Lung microvascular endothelial cell (primary cell): Measurements from ENCODE around the gene CARF. TPM values are rescaled to one million over a fixed set of nuclear protein-coding genes. Genes with fewer than 3 reads are reported as not detected.
A peak's percentile ranks its signal among the peaks of the same experiment; 100 is the strongest.
"Not testable (repeated sequence)": the region's sequence is repeated elsewhere in the genome, so short reads cannot be mapped to it uniquely, and the experiment has no call there.

Source experiments
- DNase-seq, 2 donors: peaks; one replicate each; pipeline versions ENCODE4 v3.0.0 to v3.0.0-alpha.2; 2010; ENCODE audit warnings: low read depth in 2 of 2
- total RNA-seq: library from RNA; depleted of rRNA; stranded (reverse); fragments of >200 nt; gene quantifications from 2 replicates; pipeline ENCODE4 v1.2.1, GENCODE V29; 2014

The CARF gene, protein sequence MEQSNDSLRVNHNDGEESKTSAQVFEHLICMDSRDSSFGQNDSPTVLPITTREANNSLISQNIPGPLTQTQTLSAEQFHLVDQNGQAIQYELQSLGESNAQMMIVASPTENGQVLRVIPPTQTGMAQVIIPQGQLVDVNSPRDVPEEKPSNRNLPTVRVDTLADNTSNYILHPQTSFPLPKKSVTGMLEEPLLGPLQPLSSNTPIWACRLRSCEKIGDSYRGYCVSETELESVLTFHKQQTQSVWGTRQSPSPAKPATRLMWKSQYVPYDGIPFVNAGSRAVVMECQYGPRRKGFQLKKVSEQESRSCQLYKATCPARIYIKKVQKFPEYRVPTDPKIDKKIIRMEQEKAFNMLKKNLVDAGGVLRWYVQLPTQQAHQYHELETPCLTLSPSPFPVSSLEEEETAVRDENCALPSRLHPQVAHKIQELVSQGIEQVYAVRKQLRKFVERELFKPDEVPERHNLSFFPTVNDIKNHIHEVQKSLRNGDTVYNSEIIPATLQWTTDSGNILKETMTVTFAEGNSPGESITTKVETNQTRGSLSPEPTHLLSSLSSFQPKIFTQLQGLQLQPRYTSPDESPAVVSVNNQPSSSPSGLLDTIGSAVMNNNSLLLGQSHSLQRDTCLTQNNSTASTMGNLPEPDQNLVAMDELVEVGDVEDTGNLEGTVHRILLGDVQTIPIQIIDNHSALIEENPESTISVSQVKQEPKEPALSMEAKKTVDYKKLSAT
- 2.2 and 3.8 TPM in 2 replicates for total RNA-seq

DNA sequence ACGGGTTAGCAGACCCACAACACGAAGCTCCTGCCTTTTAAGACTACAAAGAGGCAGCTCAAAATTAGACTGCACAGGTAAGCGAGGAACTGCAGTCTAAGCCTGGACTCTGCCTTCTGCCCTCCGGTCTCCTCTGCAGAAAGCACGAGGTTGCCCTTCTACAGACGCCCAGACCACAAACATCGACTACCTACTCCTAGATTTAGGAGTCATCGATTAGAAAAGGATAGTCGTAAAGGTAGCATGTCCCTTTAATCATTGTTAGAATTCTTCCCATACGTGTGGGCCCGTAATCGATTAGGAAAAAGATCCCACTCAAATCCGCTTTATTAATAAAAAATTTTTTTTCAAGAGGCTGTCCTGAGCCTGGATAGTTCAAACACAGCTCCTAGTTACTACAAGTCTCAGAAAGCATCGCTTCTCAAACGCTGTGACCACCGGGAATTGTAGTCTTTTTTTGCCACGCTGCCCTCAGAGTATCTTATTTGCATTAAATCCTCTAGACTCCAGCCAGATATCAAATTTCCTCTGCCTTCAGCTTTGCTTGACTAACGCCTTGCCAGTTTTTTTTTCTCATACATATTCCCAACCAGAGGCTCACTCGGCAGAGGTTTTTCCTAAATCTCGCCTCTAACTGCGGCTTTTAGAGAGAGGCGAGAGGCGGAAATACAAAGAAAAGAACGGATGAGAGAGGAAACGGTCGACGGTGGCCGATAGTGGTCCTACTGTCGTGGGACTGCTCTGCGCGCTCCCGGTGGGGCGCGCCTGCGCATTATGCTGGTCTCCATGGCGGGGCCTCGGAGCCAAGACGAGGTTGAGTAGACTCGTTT is at the start of gene CARF, which contains the start of gene WDR12:
Gene CARF, plus strand, starts transcription at position 764 of the 830 bp plus-strand sequence. CDS start 29,628 bp downstream, outside the sequence.
Gene WDR12, minus strand, starts transcription at position 162 of the 830 bp plus-strand sequence. CDS start 197 bp downstream, outside the sequence.
- peak; percentile 95 for DNase-seq

DNA sequence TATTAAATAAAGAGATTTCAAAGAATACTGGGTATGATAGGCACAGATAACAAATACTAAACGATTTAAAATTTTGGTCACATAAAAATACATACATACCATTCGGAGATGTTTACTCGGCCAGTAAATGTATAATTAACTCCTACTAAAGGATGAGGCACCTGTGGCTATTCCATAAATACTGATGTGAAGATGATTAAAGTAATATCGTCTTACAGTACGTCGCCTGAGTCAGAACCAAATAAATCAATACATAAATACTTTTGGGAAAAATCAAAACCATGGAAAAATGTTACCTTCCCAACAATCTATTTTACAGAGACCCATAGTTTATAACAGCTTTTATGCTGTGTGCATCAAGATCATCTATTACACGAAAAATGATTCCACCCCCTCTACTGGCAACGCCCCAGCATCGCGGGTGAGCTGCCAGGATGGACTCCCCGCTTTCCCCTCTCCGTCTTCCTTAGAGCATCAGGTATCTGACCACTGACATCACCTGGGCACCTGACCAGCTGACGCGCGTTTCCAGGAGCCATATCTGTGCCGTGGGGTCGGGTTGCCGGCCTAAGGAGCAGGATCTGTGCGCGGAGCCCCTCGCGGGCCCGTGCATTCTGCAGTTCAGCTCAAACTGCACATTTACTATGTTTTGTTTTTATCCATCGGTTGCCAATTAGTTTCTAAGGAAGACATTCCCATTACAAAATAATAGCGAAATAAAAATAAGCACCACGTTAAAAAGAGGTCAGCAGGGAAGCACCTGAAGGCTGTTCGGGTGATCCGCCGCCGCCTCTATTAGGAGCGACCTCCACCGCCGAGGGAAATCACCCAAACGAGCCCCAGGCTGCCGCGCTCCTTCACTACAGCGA is 41.4 kb upstream of the CARF start:
- peak; percentile 60 to 70 for DNase-seq

DNA sequence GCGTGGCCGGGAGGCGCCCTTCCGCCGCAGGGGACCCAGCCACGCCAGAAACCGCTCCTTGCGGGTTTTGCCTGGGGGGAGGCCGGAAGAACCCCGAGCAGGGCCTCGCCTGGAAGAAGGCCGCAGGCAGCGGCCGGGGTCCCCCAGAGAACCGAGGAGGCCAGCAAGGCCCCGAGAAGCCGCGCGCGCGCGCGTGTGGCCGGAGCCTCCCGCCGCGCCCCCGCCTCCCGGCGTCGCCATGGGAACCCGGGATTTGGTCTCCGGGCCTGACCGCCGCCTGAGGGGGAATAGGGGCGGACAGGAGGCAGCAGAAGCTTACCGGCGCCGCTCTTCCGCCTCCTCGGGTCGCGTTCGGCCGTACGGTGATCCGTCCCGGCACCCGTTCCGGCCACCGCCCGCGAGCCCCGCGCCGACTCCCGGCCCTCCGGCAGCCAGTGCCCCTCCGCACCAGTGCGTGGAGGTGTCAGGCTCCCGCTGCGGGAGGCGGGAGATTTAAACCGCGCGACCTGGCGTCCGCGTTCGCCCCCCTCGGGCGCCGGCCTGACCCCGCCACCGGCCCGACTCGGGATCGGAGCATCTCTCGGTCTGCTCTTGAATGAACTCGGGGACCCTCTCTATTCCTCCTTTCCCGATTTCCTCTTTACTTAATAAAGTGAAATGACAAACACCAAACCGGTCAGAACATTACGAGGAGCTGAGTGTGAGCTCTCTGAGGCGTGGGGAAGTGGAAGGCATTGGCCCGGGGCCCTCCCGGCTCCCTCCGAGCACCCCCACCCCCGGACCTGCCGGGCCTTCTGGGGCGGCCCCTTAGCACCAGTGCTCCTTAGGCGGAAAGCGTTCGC is 40.6 kb upstream of the CARF start, which contains the start of gene ICA1L:
Gene ICA1L, minus strand, starts transcription at position 467 of the 842 bp plus-strand sequence. CDS start 42,757 bp downstream, outside the sequence.
- peak; percentile 54 to 55 for DNase-seq

DNA sequence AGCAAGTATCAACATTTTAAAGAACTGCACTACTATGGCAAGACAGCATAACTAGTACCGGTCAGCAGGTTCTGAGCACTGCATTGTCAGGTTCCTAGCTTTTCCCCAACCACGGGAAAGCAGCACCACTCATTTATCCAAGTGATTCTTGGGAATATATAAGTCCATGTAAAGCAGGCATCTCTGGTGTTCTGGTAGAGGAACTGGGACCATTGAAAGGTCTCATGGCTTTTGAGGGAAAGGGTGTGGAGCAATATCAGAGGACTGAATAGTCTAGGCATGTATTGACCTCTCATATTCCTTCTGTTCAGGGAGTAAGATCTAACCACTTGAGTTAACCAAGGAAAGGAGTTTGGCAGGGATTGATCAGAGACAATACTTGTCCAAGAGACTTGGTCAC is 34.4 kb upstream of the CARF start:
- no peak for DNase-seq

DNA sequence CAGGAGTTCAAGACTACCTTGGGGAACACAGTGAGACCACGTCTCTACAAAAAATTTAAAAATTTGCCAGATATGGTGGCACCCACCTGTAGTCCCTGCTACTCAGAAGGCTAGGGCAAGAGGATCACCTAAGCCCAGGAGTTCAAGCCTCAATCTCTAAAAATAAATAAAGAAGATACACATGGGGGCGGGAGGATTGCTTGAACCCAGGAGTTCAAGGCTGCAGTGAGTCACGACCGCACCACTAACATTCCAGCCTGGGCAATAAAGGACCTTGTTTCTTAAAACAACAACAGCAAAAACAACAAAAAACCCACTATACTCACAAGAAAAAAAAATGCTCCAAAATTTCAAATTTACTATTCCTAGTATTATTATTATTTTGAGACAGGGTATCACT is 30.5 kb upstream of the CARF start:
- DNase-seq: no peak

DNA sequence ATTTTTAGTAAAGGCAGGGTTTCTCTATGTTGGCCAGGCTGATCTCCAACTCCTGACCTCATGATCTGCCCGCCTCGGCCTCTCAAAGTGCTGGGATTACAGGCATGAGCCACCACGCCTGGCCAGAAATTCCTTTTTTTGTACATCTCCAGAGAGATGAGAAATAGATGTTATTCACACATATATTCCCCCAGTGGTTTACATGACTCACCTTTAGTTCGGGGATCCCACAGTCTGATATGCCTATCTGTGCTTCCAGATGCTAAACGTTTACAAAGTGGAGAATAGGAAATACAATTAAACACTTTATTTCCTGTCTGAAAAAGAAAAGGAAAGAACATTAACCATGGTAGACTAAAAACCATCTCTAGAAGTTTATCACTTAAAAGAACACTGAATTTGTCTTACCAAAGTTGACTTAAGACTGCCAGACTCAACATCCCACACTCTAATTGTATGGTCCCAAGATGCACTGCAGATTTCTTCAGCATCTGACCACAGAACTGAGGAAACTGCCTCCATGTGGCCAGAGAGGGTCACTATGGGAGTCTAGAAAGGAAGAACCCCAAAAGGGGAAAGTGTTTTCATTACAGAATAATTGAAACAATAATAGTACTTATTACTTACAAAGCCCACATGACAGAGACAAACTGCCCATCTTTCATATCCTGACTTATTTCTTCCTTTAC is 27.9 kb upstream of the CARF start:
- peak in 1 of 2 donors; percentile 78 for DNase-seq

DNA sequence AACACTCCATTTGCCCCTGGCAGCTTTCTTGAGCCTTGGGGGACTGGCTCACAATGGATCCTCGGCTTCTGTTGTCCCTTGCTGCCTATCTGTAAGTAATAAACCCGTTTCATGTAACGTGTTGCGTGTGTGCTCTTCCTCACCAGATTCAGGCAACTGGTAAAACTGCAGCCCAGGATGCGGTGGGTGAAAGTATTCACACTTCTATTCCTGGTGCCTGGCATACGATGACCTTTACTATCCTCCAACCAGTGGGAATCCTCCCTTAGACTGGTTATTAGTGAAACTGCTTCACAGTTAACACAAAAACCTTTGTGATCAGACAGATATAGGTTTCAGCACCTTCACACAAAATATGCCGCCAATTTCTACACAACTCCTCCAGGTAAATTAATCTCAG is 26.9 kb upstream of the CARF start:
- DNase-seq: no peak

DNA sequence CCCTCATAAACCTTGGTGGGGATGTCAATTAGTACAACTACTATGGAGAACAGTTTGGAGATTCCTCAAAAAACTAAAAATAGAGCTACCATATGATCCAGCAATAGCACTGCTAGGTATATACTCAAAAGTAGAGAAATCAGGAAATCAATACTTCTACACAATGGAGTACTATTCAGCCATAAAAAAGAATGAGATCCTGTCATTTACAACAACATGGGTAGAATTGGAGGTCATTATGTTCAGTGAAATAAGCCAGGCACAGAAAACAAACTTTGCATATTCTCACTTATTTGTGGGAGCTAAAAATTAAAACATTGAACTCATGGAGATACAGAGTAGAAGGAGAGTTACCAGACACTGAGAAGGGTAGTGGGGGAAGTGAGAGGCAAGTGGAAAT is 6.6 kb upstream of the CARF start:
- DNase-seq: not testable (repeated sequence)

DNA sequence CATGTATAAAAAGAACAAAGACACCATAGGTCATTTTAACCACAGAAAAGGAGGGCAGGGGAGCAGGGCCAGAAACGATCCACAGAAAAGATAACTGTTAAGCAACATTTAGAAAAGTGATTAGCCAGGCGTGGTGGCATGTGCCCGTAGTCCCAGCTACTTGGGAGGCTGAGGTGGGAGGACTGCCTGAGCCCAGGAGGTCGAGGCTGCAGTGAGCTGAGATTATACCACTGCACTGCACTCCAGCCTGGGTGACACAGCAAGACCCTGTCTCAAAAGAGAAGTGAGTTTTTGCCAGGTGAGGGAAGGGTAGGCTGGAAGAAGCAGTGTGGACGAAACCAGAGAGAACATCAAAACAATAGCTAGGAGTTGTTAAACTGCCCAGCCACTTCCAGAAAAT is 3.9 kb upstream of the CARF start:
- no peak for DNase-seq

DNA sequence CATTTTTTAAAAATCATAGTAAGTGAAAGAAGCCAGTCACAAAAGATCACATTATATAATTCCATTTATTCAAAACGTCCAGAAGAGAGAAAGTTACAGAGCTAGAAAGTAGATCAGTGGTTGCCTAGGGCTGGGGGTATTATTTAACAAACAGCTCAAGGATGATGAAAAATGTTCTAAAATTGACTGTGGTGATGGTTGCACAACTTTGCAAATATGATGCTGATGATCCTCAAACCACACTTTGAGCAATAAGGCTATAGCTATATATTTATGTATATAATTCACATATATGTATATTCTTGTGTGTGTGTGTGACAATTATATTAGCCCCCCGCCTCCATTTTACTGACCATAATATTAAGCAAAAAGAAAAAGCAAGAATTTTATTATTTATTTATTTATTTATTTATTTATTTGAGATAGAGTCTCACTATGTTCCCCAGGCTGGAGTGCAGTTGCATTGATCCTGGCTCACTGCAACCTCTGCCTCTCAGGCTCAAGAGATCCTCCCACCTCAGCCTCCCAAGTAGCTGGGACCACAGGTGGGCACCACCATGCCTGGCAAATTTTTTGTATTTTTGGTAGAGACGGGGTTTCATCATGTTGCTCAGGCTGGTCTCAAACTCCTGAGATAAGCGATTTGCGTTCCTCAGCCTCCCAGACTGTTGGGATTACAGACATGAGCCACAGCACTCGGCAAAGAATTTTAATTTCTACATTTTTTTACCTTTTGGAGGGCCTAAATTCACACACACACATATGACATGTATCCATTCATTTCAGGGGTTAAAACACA is 2.5 kb upstream of the CARF start:
- no peak for DNase-seq

DNA sequence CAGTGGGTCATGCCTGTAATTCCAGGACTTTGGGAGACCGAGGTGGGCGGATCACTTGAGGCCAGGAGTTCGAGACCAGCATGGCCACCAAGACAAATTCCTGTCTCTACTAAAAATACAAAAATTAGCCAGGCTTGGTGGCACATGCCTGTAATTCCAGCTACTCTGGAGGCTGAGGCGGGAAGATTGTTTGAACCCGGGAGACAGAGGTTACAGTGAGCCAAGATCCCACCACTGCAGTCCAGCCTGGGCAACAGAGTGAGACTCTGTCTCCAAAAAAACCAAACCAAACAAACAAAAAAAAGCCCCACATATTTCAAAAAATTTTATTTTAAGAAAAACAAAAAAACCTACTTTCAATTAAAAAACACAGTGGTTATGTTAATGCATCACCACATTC is 1.8 kb upstream of the CARF start:
- not testable (repeated sequence) for DNase-seq

DNA sequence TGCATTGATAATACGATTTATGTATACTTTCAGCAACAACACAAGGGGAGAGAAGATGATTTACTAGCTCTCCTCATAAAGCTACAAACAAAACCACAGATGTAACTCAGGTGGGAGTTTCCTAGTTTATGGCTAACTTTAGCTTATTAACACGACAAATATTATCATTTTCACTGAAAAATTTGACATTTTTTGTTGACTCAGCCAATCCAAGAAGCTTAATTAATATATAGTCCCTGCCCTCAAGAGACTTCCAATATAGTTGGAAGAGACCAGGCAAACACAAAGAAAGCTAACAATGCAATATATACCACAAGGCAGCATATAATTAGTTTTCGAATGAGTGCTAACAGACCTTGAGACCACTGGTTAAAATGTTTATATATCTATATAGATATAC is 1.4 kb upstream of the CARF start:
- DNase-seq: no peak

DNA sequence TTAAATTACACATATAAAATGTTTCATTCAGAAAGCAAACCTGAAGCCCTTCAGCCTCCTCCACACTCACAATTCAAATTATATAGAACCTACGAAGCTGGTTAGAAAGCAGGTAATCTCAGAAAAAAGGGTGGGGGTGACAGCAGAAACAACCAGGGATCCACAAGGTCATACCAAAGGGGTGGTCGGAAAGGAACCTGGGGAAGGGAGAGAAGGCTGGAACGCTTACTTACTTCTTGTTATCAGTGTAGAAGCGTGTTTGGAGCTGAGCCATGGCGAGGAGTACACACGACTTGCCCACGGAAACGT is 918 bp upstream of the CARF start:
- no peak for DNase-seq

DNA sequence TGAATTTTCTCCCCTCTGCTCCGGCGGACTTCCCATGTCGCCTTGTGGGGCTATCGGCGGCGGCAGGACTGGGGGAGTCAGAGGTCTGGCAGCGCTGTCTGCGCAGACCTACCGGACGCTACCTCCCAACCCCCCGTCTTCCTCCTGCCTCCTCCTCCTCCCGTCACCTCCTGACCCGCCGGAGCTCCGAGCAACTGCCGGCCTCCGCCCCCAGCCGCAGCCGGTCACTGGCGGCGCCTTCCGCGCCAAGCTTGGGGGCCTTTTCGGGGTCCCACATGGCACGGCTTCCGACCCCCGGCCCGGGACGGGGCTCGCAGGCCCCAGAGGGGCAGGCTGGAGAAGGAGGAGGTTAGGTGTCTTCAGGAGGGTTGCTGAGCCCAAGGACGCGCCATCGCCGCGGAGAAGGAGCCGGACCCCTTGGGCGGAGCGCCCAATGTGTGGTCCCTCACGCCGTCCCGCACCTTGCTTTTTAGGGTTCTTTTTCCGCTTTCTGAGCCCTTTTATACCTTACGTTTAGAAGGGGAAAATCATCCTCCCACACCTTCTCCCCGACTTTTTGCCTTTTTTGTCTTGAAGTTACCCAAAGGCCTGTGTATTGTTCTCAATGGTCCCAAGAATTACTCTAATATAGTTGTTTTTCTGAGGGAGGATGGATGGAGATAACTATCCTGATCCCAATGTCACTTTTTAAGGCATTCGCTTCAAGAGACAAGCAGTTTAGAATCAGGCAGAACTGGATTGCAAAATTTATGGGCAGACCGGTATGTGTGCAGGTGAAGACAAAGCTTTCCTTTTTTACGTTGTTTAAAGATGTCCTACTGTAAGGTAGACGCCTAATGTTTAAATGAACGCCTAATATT is 497 bp downstream of the CARF start:
- not testable (repeated sequence) for DNase-seq

DNA sequence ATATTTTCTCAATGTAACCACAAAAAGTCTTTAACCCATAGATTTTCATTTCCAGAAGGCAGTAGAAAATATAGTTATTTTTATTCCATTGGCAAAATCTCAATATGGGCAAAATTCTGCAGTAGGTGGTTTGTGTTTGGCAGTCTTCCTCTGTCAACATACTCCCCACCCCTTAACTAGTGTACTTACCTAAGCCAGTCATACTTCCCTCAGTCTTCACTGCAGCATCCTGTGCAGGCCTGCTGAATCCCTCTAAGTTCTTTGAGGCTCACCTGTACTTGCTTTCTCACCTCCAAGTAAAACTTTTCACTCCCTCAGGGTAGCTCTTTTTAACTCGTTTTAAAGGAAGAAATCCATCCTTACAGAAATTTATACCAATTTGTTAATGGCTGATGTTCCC is 6.8 kb downstream of the CARF start:
- DNase-seq: no peak

DNA sequence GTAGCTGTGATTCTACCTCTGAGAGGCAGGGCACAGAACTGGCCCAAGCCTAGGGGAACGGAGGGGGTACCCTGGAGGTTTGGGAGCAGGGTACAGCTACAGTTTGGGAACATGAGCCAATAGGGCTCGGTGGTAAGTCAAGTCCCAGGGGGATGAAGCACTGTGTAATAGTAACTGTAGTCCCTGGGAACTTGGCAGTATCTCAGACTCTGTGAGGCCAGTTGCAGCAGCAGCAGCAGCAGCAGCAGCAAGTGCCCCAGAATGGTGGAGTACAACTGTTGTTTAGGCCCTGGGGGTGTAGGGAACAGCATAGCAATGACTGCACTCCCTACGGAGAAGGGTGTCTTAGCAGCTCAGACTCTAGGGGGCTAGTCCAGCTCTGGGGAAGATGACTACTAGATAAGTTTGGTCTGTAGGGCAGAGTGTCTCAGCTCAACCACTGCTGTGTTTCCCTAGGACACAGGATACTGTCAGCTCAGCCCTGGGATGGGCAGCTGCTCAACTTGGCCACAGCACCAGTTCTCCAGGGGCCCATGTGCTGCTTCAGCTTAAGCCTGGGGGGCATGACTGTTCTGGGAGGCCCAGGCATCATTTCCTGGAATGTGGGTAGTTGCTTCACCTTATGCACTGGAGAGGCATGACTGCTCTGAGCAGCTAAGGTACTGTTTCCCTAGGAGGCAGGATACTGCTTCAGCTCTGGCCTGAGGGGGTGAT is 20.5 kb downstream of the CARF start:
- DNase-seq: no peak

DNA sequence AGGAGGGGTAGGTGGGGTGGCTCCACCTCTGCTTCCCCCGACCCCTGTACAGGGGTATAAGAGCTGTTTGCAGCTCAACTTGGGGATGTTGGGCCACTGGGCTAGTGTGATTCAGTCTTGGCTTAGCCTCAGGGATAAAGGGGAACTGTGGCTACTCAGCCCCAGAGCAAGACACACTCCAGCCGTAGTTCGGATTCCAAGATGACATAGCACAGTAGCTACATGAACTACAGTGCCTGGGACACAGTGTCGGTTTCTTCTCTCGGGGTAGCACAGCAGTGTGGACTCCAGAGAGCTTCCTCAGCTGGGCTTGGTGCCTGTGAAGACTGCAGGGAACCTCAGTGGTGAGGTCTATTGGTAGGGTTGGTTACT is 21.1 kb downstream of the CARF start:
- no peak for DNase-seq
